Progenitor cell of endocrine pancreas (in vitro differentiated cells): ENCODE measurements around the gene DCUN1D5. TPM values are rescaled to one million over a fixed set of nuclear protein-coding genes. Genes with fewer than 3 reads are reported as not detected.

ENCODE experiments used
- DNase-seq: peaks from one replicate; pipeline ENCODE4 v3.0.0; 2021; ENCODE audit warnings: low spot score; ENCODE audit not compliant: unreplicated experiment
- H3K27ac Mint-ChIP-seq: 2 replicates; pipeline ENCODE4 v1.8.0; 2021; ENCODE audit warnings: mild to moderate bottlenecking, moderate library complexity, mixed read lengths
- H3K27me3 Mint-ChIP-seq: 2 replicates; pipeline ENCODE4 v1.8.0; 2021; ENCODE audit warnings: mixed read lengths
- H3K36me3 Mint-ChIP-seq: 2 replicates; pipeline ENCODE4 v1.8.0; 2022; ENCODE audit warnings: mixed read lengths; ENCODE audit not compliant: insufficient read depth
- H3K4me1 Mint-ChIP-seq: 2 replicates; pipeline ENCODE4 v1.8.0; 2021; ENCODE audit warnings: low read depth, mixed read lengths
- H3K4me3 Mint-ChIP-seq: 2 replicates; pipeline ENCODE4 v1.8.0; 2021; ENCODE audit warnings: low read depth, mild to moderate bottlenecking, moderate library complexity, mixed read lengths
- H3K9me3 Mint-ChIP-seq: 2 replicates; pipeline ENCODE4 v1.8.0; 2021; ENCODE audit warnings: low read depth, mixed read lengths
- CTCF ChIP-seq: fragments of 200-600 bp; sonication (generic); IDR thresholded peaks from one replicate; pipeline ENCODE4 v1.5.0; 2021; ENCODE audit warnings: antibody characterized with exemption, mild to moderate bottlenecking; ENCODE audit not compliant: unreplicated experiment
- total RNA-seq: library from RNA; stranded (reverse); gene quantifications from 2 replicates; pipeline ENCODE4 v1.2.1, GENCODE V29; 2021

The DCUN1D5 gene
- total RNA-seq, 1 donor from 2014 or later, result 35.9 TPM

- DNase-seq, result no peak
- TF ChIP-seq CTCF, result no peak
- H3K4me1 Mint-ChIP-seq, result peaks cover 2% of the 10 kb centered on the region
- H3K9me3 Mint-ChIP-seq, result peaks cover 6% of the 10 kb centered on the region
- H3K36me3 Mint-ChIP-seq, result peaks cover 1% of the 10 kb centered on the region
- no peak overlapping the region for H3K27ac Mint-ChIP-seq
- H3K4me3 Mint-ChIP-seq, result no peak overlapping the region
- H3K27me3 Mint-ChIP-seq, result peaks cover 3% of the 10 kb centered on the region
Observed at GRCh38 chr11:103050351-103050750, 41.6 kb downstream of the DCUN1D5 start.

- DNase-seq, result no peak
- peaks cover 6% of the 10 kb centered on the region for H3K9me3 Mint-ChIP-seq
- H3K4me1 Mint-ChIP-seq, result peaks cover 2% of the 10 kb centered on the region
- no peak overlapping the region for H3K27ac Mint-ChIP-seq
- peaks cover 1% of the 10 kb centered on the region for H3K36me3 Mint-ChIP-seq
- TF ChIP-seq CTCF, result no peak
- H3K27me3 Mint-ChIP-seq, result peaks cover 3% of the 10 kb centered on the region
- no peak overlapping the region for H3K4me3 Mint-ChIP-seq
Observed at GRCh38 chr11:103047837-103048236, 44.1 kb downstream of the DCUN1D5 start.

- H3K4me1 Mint-ChIP-seq, result no peaks in the 10 kb centered on the region
- H3K27ac Mint-ChIP-seq, result no peak overlapping the region
- no peaks in the 10 kb centered on the region for H3K36me3 Mint-ChIP-seq
- no peak for DNase-seq
- H3K9me3 Mint-ChIP-seq, result no peaks in the 10 kb centered on the region
- no peak for TF ChIP-seq CTCF
- no peak overlapping the region for H3K4me3 Mint-ChIP-seq
- H3K27me3 Mint-ChIP-seq, result peaks cover 3% of the 10 kb centered on the region
Observed at GRCh38 chr11:103043826-103044678, 47.9 kb downstream of the DCUN1D5 start.

GRCh38 chr11:103042161-103042560, 49.8 kb downstream of the DCUN1D5 start:
- Mint-ChIP-seq H3K4me1 (no peaks in the 10 kb centered on the region), H3K27ac (no peak overlapping the region), H3K9me3 (no peaks in the 10 kb centered on the region), H3K4me3 (no peak overlapping the region), H3K36me3 (no peaks in the 10 kb centered on the region), H3K27me3 (no peaks in the 10 kb centered on the region)
- no peak for TF ChIP-seq CTCF
- no peak for DNase-seq

GRCh38 chr11:103035791-103036434, 56.0 kb downstream of the DCUN1D5 start:
- Mint-ChIP-seq H3K4me1 (no peaks in the 10 kb centered on the region), H3K36me3 (no peaks in the 10 kb centered on the region), H3K27me3 (no peaks in the 10 kb centered on the region), H3K9me3 (peaks cover 4% of the 10 kb centered on the region), H3K4me3 (no peak overlapping the region), H3K27ac (no peak overlapping the region)
- peak; percentile 59 for TF ChIP-seq CTCF
- DNase-seq, result no peak
